ENCODE data around the gene HEATR5A.

HEATR5A gene

DNA sequence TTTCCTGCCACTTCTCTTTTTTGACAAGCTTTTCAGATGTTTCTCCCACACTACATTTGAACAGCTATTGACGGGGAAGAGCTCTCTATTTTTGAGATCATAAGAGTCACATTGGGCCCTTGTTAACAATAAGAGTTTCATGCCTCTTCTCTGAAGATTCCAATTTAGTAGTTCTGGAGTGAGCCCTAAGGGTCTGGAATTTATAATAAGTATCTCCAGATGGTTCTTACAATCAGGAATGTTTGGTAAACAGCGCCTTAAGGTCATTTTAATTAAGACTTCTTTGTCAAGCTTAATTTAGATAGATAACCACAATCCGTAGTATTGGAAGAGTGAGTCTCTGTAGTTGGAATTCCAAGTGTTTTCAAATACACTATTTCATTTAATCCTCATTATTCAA lies 152.1 kb downstream of the HEATR5A start:
- Histone ChIP-seq H3K79me2 (ENCODE audit: low read length) (no peaks in the 10 kb centered on the region), H3K4me1 (ENCODE audit: low read length) (no peaks in the 10 kb centered on the region), H3K27ac (ENCODE audit: low read length) (no peak overlapping the region), H3K9ac (ENCODE audit: low read length) (no peak overlapping the region), H3K36me3 (replicated peaks; ENCODE audit: low read depth, low read length) (no peaks in the 10 kb centered on the region), H3K27me3 (ENCODE audit: low read depth, low read length) (no peaks in the 10 kb centered on the region), H4K20me1 (ENCODE audit: insufficient read depth, low read length) (no peaks in the 10 kb centered on the region), H2AFZ (ENCODE audit: low read depth, low read length) (no peak overlapping the region), H3K9me3 (ENCODE audit: insufficient read depth, low read length) (peaks cover 10% of the 10 kb centered on the region; the same call in 1 of the 2 replicates), H3K4me2 (ENCODE audit: low read length) (no peak overlapping the region), H3K4me3 (ENCODE audit: low read length) (no peak overlapping the region)
- TF ChIP-seq CTCF (IDR thresholded peaks at IDR 0.05; ENCODE audit: low read depth, low read length) (no peak), EZH2phosphoT487 (IDR thresholded peaks at IDR 0.05; ENCODE audit: low read depth) (no peak)

GRCh38 chr14:31266437-31267331 lies 153.7 kb downstream of the HEATR5A start:
- Histone ChIP-seq H3K4me3 (ENCODE audit: low read length) (no peak overlapping the region), H3K9ac (ENCODE audit: low read length) (no peak overlapping the region), H3K9me3 (ENCODE audit: insufficient read depth, low read length) (peaks cover 10% of the 10 kb centered on the region; the same call in 1 of the 2 replicates), H3K27me3 (ENCODE audit: low read depth, low read length) (no peaks in the 10 kb centered on the region), H2AFZ (ENCODE audit: low read depth, low read length) (no peak overlapping the region), H3K4me2 (ENCODE audit: low read length) (no peak overlapping the region), H3K36me3 (replicated peaks; ENCODE audit: low read depth, low read length) (no peaks in the 10 kb centered on the region), H4K20me1 (ENCODE audit: insufficient read depth, low read length) (no peaks in the 10 kb centered on the region), H3K27ac (ENCODE audit: low read length) (no peak overlapping the region), H3K79me2 (ENCODE audit: low read length) (no peaks in the 10 kb centered on the region), H3K4me1 (ENCODE audit: low read length) (peaks cover 12% of the 10 kb centered on the region)
- TF ChIP-seq CTCF (IDR thresholded peaks at IDR 0.05; ENCODE audit: low read depth, low read length) = no peak
- TF ChIP-seq EZH2phosphoT487 (IDR thresholded peaks at IDR 0.05; ENCODE audit: low read depth) = no peak

DNA sequence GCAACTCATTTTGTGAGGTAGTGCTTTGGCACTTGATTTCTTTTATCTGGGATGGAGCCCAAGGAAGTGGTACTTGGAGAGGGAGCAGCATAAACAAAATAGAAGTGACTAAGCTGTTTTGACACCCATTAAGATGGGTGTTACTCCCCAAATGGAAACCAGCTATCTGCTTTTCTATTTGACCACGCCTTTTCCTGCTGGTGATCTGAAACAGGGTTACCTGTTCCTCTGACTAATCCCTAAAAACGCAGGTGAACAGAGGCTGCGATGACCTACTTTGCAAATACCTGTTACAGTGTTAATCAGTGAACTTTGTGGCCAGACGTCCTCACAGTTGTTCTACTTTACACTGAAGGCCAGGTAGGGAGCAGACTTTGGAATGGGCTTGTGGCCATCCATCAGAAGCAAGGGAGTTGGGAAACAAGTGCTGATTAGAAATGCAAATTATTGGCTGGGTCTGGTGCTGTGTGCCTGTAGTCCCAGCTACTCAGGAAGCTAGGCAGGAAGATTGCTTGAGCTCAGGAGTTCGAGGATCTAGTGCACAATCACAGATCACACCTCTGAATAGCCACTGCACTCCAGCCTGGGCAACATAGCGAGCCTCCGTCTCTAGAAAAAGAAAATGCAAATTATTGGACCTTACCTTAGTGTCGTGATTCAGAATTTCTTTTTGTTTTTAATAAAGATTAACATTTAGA lies 154.5 kb downstream of the HEATR5A start:
- Histone ChIP-seq H3K4me3 (ENCODE audit: low read length) (no peak overlapping the region), H3K9ac (ENCODE audit: low read length) (no peak overlapping the region), H3K27ac (ENCODE audit: low read length) (no peak overlapping the region), H3K36me3 (replicated peaks; ENCODE audit: low read depth, low read length) (no peaks in the 10 kb centered on the region), H2AFZ (ENCODE audit: low read depth, low read length) (no peak overlapping the region), H3K4me1 (ENCODE audit: low read length) (peaks cover 16% of the 10 kb centered on the region), H3K27me3 (ENCODE audit: low read depth, low read length) (no peaks in the 10 kb centered on the region), H4K20me1 (ENCODE audit: insufficient read depth, low read length) (no peaks in the 10 kb centered on the region), H3K4me2 (ENCODE audit: low read length) (no peak overlapping the region), H3K9me3 (ENCODE audit: insufficient read depth, low read length) (peaks cover 10% of the 10 kb centered on the region; the same call in 1 of the 2 replicates), H3K79me2 (ENCODE audit: low read length) (no peaks in the 10 kb centered on the region)
- no peak for TF ChIP-seq CTCF (IDR thresholded peaks at IDR 0.05; ENCODE audit: low read depth, low read length)

GRCh38 chr14:31263485-31264133 lies 156.7 kb downstream of the HEATR5A start:
- Histone ChIP-seq H3K4me2 (ENCODE audit: low read length) (no peak overlapping the region), H3K79me2 (ENCODE audit: low read length) (no peaks in the 10 kb centered on the region), H3K4me3 (ENCODE audit: low read length) (no peak overlapping the region), H3K27me3 (ENCODE audit: low read depth, low read length) (no peaks in the 10 kb centered on the region), H4K20me1 (ENCODE audit: insufficient read depth, low read length) (no peaks in the 10 kb centered on the region), H3K9ac (ENCODE audit: low read length) (no peak overlapping the region), H3K36me3 (replicated peaks; ENCODE audit: low read depth, low read length) (no peaks in the 10 kb centered on the region), H3K4me1 (ENCODE audit: low read length) (peaks cover 16% of the 10 kb centered on the region), H2AFZ (ENCODE audit: low read depth, low read length) (no peak overlapping the region), H3K27ac (ENCODE audit: low read length) (no peak overlapping the region), H3K9me3 (ENCODE audit: insufficient read depth, low read length) (no peaks in the 10 kb centered on the region)
- no peak for TF ChIP-seq CTCF (IDR thresholded peaks at IDR 0.05; ENCODE audit: low read depth, low read length)
- no peak for TF ChIP-seq EZH2phosphoT487 (IDR thresholded peaks at IDR 0.05; ENCODE audit: low read depth)

Data from OCI-LY3 (cell line).